Gastroesophageal sphincter (tissue), 3 donors: ENCODE measurements around the gene IFIH1.

Source experiments
- EP300 ChIP-seq: sonication (generic); formaldehyde crosslinking; IDR thresholded peaks from one replicate; pipeline ENCODE4 v1.6.1; 2017; ENCODE audit warnings: antibody characterized with exemption, mild to moderate bottlenecking
- POLR2A ChIP-seq, 2 donors: fragments of 450-650 bp; IDR thresholded peaks; one replicate each; pipeline ENCODE4 v1.6.1; 2017; ENCODE audit warnings: antibody characterized with exemption in 2 of 2, mild to moderate bottlenecking in 2 of 2, moderate library complexity in 1 of 2
- POLR2AphosphoS5 ChIP-seq: sonication (generic); formaldehyde crosslinking; IDR thresholded peaks from one replicate; pipeline ENCODE4 v1.6.1; 2017; ENCODE audit warnings: antibody characterized with exemption
- TF ChIP-seq, protein P1 (sequence below), 4 experiments: fragments of 200-600 bp in 2 of 4; fragments of 450-650 bp in 2 of 4; sonication (generic) in 1 of 4; IDR thresholded peaks; one replicate each; pipeline ENCODE4 v1.5.1; 2017 to 2019; ENCODE audit warnings: antibody characterized with exemption in 4 of 4, mild to moderate bottlenecking in 2 of 4, moderate library complexity in 2 of 4

DNA sequence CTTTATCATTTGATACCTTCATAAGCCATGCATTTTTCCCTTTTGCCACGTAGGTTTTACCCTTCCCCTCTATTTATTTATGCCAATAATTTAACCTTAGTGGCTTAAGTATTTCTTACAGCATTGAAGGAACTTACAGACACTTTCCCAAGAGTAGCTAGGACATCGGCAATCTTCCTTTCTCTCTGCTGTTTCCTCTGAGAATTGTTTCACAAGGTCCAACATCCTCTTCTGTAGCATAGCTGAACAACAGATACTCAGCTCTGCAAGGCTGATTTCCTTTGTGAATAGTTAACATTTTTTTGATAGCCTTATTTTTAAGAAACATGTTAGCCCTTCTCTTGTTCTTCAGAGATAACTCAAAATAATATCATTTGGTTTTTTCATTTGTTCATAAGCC lies 24.4 kb upstream of the IFIH1 start:
- TF ChIP-seq POLR2A (IDR thresholded peaks at IDR 0.05) (no peak), EP300 (no peak), POLR2AphosphoS5 (no peak)
- TF ChIP-seq, protein P1, sequence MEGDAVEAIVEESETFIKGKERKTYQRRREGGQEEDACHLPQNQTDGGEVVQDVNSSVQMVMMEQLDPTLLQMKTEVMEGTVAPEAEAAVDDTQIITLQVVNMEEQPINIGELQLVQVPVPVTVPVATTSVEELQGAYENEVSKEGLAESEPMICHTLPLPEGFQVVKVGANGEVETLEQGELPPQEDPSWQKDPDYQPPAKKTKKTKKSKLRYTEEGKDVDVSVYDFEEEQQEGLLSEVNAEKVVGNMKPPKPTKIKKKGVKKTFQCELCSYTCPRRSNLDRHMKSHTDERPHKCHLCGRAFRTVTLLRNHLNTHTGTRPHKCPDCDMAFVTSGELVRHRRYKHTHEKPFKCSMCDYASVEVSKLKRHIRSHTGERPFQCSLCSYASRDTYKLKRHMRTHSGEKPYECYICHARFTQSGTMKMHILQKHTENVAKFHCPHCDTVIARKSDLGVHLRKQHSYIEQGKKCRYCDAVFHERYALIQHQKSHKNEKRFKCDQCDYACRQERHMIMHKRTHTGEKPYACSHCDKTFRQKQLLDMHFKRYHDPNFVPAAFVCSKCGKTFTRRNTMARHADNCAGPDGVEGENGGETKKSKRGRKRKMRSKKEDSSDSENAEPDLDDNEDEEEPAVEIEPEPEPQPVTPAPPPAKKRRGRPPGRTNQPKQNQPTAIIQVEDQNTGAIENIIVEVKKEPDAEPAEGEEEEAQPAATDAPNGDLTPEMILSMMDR (IDR thresholded peaks at IDR 0.05) = no peak
